Activated T-cell treated with anti-CD3 and anti-CD28 coated beads, Interleukin-2, amount 50 U/mL, for 24 hours (primary cell): Measurements from ENCODE around the gene THBS3.
A peak's percentile ranks its signal among the peaks of the same experiment; 100 is the strongest.
"Not testable (repeated sequence)": the region's sequence is repeated elsewhere in the genome, so short reads cannot be mapped to it uniquely, and the experiment has no call there.

Source experiments
- DNase-seq: peaks from one replicate; pipeline ENCODE4 v3.0.0-alpha.2; 2020
- H3K27ac Mint-ChIP-seq: 2 replicates; pipeline ENCODE4 v1.8.0; 2020; ENCODE audit warnings: mild to moderate bottlenecking, mixed read lengths
- H3K27me3 Mint-ChIP-seq: 2 replicates; pipeline ENCODE4 v1.8.0; 2020; ENCODE audit warnings: mixed read lengths
- H3K36me3 Mint-ChIP-seq: 2 replicates; pipeline ENCODE4 v1.8.0; 2020; ENCODE audit warnings: low read depth, mixed read lengths
- H3K4me1 Mint-ChIP-seq: 2 replicates; pipeline ENCODE4 v1.8.0; 2020; ENCODE audit warnings: low read depth, mixed read lengths
- H3K4me3 Mint-ChIP-seq: 2 replicates; pipeline ENCODE4 v1.8.0; 2020; ENCODE audit warnings: mild to moderate bottlenecking, moderate library complexity, mixed read lengths
- H3K9me3 Mint-ChIP-seq: 2 replicates; pipeline ENCODE4 v1.8.0; 2020; ENCODE audit warnings: mixed read lengths

Gene THBS3

DNA sequence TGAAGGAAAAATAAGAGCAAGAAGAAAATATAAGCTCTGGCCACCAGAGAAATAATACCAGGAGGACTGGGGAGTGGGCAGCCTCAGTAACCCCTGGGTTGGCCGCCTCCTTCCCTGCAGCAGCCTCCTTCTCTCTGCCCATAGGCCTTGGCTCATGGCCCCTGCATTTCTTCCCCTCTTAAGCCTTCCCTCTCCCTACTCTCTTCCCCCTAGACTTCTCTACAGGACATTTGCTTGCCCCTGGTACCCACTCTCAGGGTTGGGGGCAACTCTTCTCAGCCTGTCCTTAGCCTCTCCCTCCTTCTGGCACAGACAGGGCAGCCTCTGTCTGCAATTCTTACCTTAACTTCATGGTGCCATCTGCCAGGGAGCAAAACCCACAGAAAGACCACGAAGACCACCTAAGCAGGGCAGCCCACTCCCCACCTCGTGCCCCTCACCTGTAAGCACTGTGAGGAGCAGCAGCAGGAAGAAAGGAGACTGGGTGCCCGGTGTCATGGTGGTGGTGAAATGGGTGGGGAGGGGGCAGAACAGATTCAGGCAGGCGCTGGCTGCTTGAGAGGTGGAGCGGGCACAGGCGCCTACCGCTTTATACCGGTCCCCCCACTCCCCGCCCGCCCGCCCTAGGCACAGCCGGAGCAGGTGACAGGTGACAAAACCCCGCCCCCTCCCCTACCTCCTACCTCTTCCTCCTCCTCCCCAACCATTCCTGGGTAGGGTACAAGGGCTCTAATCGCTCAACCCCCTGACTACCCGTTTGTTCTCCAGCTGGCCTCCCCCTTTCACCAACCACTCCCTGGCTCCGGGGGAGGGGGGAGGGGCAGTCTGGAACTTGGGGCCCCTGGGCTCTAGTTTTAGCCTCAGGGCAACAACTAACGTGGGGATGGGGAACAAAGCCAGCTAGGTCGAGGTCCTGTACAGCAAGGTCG is 15.1 kb downstream of the THBS3 start:
- Mint-ChIP-seq H3K4me1 (peaks cover 41% of the 10 kb centered on the region), H3K36me3 (peaks cover 23% of the 10 kb centered on the region), H3K4me3 (peak overlapping the region; percentile 91), H3K27me3 (no peaks in the 10 kb centered on the region), H3K9me3 (no peaks in the 10 kb centered on the region), H3K27ac (peak overlapping the region; percentile 98)
- DNase-seq = no peak

DNA sequence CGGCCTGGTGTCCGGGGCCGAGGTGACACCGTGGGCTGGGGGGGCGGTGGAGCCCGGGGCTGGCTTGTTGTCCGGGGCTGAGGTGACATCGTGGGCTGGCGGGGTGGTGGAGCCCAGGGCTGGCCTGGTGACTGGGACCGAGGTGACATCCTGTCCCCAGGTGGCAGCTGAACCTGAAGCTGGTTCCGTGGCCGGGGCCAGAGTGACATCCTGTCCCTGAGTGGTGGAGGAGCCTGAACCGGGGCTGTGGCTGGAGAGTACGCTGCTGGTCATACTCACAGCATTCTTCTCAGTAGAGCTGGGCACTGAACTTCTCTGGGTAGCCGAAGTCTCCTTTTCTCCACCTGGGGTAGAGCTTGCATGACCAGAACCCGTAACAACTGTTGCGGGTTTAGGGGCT is 15.8 kb downstream of the THBS3 start:
- H3K9me3 Mint-ChIP-seq = no peaks in the 10 kb centered on the region
- no peaks in the 10 kb centered on the region for H3K27me3 Mint-ChIP-seq
- H3K36me3 Mint-ChIP-seq = peaks cover 18% of the 10 kb centered on the region
- DNase-seq = no peak
- H3K4me3 Mint-ChIP-seq = no peak overlapping the region
- H3K4me1 Mint-ChIP-seq = peaks cover 41% of the 10 kb centered on the region
- H3K27ac Mint-ChIP-seq = peak overlapping the region; percentile 86

- H3K4me1 Mint-ChIP-seq = peaks cover 30% of the 10 kb centered on the region
- not testable (repeated sequence) for H3K27me3 Mint-ChIP-seq, H3K36me3 Mint-ChIP-seq, H3K4me3 Mint-ChIP-seq, DNase-seq, H3K9me3 Mint-ChIP-seq, H3K27ac Mint-ChIP-seq
These were observed 17.8 kb downstream of the THBS3 start for GRCh38 chr1:155189926-155190325.

DNA sequence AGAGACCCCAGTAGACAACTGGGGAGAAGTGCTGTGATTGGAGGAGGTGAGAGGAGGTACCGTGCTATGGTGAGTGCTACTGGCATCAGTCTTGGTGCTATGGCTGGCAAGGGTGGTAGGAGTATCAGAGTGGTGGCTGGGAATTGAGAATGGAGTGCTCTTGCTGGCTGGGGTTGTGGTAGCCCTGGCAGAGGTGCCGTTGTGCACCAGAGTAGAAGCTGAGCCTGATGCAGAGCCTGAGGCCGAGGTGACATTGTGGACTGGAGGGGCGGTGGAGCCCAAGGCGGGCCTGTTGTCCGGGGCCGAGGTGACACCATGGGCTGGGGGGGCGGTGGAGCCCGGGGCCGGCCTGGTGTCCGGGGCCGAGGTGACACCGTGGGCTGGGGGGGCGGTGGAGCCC is 19.4 kb downstream of the THBS3 start:
- H3K4me3 Mint-ChIP-seq = no peak overlapping the region

GRCh38 chr1:155187456-155187891 is 20.2 kb downstream of the THBS3 start:
- DNase-seq = no peak
- peak overlapping the region; percentile 34 for H3K27ac Mint-ChIP-seq
- no peak overlapping the region for H3K4me3 Mint-ChIP-seq
- H3K9me3 Mint-ChIP-seq = no peaks in the 10 kb centered on the region
- peaks cover 7% of the 10 kb centered on the region for H3K36me3 Mint-ChIP-seq
- no peaks in the 10 kb centered on the region for H3K27me3 Mint-ChIP-seq
- H3K4me1 Mint-ChIP-seq = peaks cover 11% of the 10 kb centered on the region

More for the DNA sequence above, 19.4 kb downstream of the THBS3 start:
- DNase-seq = no peak
- Mint-ChIP-seq H3K27me3 (no peaks in the 10 kb centered on the region), H3K27ac (peak overlapping the region; percentile 86), H3K9me3 (no peaks in the 10 kb centered on the region), H3K36me3 (peaks cover 5% of the 10 kb centered on the region), H3K4me1 (peaks cover 17% of the 10 kb centered on the region)

GRCh38 chr1:155186794-155187455 is 20.8 kb downstream of the THBS3 start:
- no peaks in the 10 kb centered on the region for H3K27me3 Mint-ChIP-seq
- peak overlapping the region; percentile 34 for H3K27ac Mint-ChIP-seq
- no peaks in the 10 kb centered on the region for H3K9me3 Mint-ChIP-seq
- no peak for DNase-seq
- peaks cover 6% of the 10 kb centered on the region for H3K4me1 Mint-ChIP-seq
- no peak overlapping the region for H3K4me3 Mint-ChIP-seq
- peaks cover 11% of the 10 kb centered on the region for H3K36me3 Mint-ChIP-seq

GRCh38 chr1:155186067-155186793 is 21.5 kb downstream of the THBS3 start:
- no peaks in the 10 kb centered on the region for H3K9me3 Mint-ChIP-seq
- H3K4me3 Mint-ChIP-seq = no peak overlapping the region
- peaks cover 17% of the 10 kb centered on the region for H3K36me3 Mint-ChIP-seq
- H3K4me1 Mint-ChIP-seq = peaks cover 4% of the 10 kb centered on the region
- DNase-seq = no peak
- no peaks in the 10 kb centered on the region for H3K27me3 Mint-ChIP-seq
- no peak overlapping the region for H3K27ac Mint-ChIP-seq

DNA sequence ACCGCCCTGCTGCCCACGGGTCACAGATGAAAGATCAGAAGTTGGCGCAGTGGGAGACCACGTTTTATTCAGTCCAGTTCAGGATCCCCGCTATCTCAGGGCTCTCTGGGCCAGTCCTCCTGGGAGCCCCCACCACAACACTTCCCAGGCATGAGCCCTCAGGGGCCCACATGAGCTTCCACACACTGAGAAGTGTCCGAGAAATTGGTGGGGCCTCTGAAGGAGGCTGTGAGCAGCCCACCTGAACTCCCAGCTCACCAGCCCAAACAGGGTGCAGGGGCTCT is 22.0 kb downstream of the THBS3 start:
- H3K4me3 Mint-ChIP-seq = no peak overlapping the region
- H3K4me1 Mint-ChIP-seq = peaks cover 4% of the 10 kb centered on the region
- H3K36me3 Mint-ChIP-seq = peaks cover 18% of the 10 kb centered on the region
- H3K9me3 Mint-ChIP-seq = no peaks in the 10 kb centered on the region
- no peak overlapping the region for H3K27ac Mint-ChIP-seq
- H3K27me3 Mint-ChIP-seq = no peaks in the 10 kb centered on the region
- DNase-seq = no peak

GRCh38 chr1:155184835-155185782 is 22.6 kb downstream of the THBS3 start:
- Mint-ChIP-seq H3K4me1 (peaks cover 4% of the 10 kb centered on the region), H3K4me3 (no peak overlapping the region), H3K27ac (no peak overlapping the region), H3K36me3 (peaks cover 19% of the 10 kb centered on the region), H3K9me3 (no peaks in the 10 kb centered on the region), H3K27me3 (no peaks in the 10 kb centered on the region)
- no peak for DNase-seq

DNA sequence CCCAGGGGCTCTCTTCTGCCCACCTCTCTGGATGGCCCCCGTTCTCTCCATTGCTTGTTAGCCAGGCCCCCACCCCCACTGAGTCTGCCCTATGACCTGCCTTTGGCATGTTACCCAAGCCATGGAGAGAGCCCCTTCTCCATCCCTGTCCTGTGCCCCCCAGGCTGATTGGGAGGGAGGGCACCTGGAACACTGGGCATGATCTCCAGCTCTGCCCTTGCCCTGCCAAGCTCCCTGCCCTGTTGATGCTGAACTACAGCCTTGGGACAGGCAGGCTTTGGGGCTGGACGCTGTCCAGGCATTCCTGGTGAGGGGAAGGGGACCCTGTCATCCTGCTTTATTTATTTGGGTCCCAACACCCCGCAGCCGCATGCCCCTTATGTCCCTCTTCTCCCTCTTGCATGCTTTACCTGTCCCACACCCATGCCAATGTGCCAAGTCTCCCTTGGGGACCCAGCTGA is 23.3 kb downstream of the THBS3 start:
- Mint-ChIP-seq H3K4me1 (peaks cover 4% of the 10 kb centered on the region), H3K4me3 (no peak overlapping the region), H3K9me3 (no peaks in the 10 kb centered on the region), H3K27me3 (no peaks in the 10 kb centered on the region), H3K36me3 (peaks cover 26% of the 10 kb centered on the region), H3K27ac (no peak overlapping the region)
- no peak for DNase-seq

GRCh38 chr1:155183775-155184221 is 23.9 kb downstream of the THBS3 start:
- no peaks in the 10 kb centered on the region for H3K9me3 Mint-ChIP-seq
- no peak for DNase-seq
- peaks cover 32% of the 10 kb centered on the region for H3K36me3 Mint-ChIP-seq
- no peak overlapping the region for H3K27ac Mint-ChIP-seq
- H3K4me1 Mint-ChIP-seq = peaks cover 4% of the 10 kb centered on the region
- H3K4me3 Mint-ChIP-seq = no peak overlapping the region
- no peaks in the 10 kb centered on the region for H3K27me3 Mint-ChIP-seq

GRCh38 chr1:155182052-155182550 is 25.6 kb downstream of the THBS3 start:
- no peak for DNase-seq
- H3K36me3 Mint-ChIP-seq = peaks cover 46% of the 10 kb centered on the region
- no peaks in the 10 kb centered on the region for H3K9me3 Mint-ChIP-seq
- no peaks in the 10 kb centered on the region for H3K27me3 Mint-ChIP-seq
- no peak overlapping the region for H3K4me3 Mint-ChIP-seq
- peaks cover under 1% of the 10 kb centered on the region for H3K4me1 Mint-ChIP-seq
- no peak overlapping the region for H3K27ac Mint-ChIP-seq

- Mint-ChIP-seq H3K4me3 (no peak overlapping the region), H3K9me3 (no peaks in the 10 kb centered on the region), H3K27me3 (no peaks in the 10 kb centered on the region), H3K36me3 (peaks cover 52% of the 10 kb centered on the region), H3K4me1 (peaks cover 6% of the 10 kb centered on the region), H3K27ac (no peak overlapping the region)
- DNase-seq = no peak
These were observed 26.2 kb downstream of the THBS3 start for GRCh38 chr1:155181371-155182051.
